Fibroblast of the conjunctiva (primary cell): ENCODE results near the gene EIF4B.

Source experiments
- DNase-seq: peaks from one replicate; pipeline ENCODE4 v3.0.0-alpha.2; 2010; ENCODE audit warnings: low read depth

Gene EIF4B

GRCh38 chr12:53044896-53045695, 38.8 kb downstream of the EIF4B start:
- no peak for DNase-seq

DNA sequence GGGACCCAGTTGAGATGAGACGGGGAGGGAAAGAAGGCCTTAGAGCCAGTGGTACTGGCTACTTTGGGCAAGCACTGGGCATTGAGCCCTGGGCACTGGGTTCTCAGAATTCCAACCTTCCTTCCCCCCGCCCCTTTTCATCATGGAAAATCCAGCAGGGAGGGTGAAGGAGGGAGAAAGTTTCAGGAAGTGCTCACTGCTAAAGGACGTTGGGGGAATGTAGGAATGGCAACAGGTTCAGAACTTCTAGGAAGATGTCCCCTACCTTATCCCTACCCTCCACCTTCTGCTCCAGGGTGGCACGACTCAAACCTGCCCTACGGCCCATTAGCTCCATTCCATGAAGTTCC, 39.4 kb downstream of the EIF4B start:
- no peak for DNase-seq

DNA sequence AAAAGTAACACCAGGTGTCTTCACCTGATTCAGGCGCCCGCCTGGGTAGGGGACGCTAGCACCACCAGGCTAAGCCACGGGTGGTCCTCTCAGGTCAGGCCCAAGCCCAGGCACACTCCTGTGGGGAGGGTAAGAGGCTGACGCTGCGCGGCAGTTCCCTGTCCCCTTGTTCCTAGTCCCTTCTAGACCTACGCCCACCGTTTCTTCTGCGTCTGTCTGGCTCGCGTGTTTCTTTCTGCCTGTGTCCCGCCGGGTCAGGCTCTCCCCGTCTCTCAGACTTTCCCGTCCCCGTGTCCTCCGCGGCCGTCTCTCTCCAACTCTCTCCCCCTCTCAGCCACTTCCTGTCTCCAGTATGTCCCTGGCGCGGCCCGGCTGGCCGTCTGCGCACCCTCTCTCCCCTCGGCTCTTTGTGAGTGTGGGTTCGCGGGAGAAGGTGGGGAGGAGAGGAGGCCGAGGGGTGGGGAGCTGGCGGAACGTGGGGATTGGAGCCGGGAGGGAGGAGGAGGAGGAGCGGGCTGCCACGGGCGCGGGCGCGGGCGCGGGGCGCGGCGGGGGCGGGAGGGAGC, 40.5 kb downstream of the EIF4B start:
- peak; percentile 75 for DNase-seq

DNA sequence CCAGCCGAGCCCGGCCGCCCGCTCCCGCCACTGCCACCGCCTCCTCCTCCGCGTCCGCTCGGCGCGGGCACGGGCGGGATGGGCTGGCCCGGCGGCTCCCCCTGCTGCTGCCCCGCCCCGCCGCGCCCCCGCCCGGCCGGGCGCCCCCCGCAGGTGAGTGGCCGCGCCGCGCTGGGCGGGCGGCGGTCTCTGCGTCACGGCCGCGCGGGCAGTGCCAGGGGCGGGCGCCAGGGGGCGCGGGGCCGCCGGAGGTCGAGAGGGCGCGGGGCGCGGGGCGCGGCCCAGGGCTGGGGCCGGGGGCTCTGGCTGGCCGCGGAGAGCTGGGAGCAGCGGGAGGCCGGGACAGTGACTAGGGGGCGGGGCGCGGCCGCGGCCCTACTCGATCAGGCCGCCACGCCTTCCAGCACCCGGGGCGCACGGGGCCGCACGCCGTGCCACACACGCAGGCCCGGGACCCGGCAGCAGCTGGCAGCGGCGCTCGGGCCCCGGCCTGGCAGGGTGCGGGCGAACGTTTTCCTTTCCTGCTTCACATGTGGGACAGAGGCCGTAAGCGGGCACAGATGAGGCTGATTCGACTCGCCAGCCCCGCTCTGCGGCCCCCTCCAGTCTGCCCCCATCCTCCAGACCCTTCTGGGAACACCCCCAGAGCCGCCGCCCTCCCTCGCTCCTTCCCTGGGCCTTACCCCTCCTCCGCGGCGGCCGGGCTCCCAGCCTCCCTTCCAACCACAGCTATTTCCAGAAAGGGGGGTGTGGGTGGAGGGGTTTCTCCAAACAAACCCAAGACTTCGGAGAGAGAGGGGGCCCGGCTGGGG, 41.2 kb downstream of the EIF4B start:
- no peak for DNase-seq

- DNase-seq: no peak
These were observed 42.0 kb downstream of the EIF4B start for GRCh38 chr12:53048033-53048779.

DNA sequence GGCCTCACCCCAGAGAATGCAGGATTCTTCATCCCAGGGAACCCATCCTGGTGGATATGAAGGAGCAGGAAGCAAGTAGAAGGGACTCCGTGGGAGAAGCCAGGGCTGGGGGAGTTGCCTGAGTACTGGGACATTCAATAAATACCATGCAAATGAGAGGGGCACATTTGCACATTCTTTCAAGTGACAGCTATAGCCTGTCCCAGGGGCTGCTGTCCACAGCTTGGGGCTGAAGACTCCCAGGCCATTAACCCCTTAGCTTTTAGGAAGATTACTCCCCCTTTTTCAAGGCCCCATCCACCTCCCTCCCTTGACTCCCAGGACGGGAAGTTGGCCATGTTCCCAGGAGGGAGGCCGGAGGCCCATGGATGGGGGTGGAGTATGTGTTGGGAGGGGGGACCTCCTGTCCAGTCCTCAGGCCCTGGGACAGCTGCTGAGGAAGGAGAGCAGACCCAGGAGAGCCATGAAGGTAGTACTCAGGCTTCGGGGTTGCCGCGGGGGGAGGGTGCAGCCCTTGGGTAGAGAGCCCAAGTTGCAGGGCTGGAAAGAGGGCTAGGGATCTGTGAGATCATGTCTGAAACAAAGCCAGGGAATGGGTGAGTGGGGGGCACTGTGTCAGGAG, 42.6 kb downstream of the EIF4B start:
- DNase-seq: no peak

- DNase-seq: no peak
These were observed 43.5 kb downstream of the EIF4B start, which contains the start of gene TNS2 for GRCh38 chr12:53049571-53050318. TNS2 (plus strand) TSS chr12:53050065; CDS start chr12:53050186, 121 bp downstream.

GRCh38 chr12:53050426-53051057, 44.3 kb downstream of the EIF4B start:
- DNase-seq: no peak

- DNase-seq: no peak
These were observed 45.0 kb downstream of the EIF4B start for GRCh38 chr12:53051058-53051880.

DNA sequence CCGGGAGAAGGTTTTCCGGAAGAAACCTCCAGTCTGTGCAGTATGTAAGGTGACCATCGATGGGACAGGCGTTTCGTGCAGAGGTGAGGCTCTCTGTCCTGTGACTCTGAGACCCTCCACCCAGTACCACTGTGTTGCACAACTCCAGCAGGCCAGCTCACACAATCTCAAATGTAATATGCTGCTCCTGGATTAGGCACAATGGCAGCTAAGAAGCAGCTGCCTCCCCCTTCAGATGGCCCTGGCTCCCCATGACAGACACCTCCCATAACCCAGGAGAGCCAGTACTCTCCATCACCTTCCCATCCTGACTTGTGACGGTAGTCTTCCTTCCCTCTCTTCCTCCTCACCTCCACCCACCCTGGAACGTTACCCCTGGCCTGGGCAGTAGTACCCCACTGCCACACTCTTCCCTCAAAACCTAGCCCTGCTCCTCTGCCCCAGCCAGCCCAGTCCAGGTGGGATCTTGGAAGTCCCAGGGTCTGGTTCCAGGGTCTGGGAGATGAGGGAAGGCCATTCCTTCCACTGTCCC, 45.7 kb downstream of the EIF4B start:
- no peak for DNase-seq

DNA sequence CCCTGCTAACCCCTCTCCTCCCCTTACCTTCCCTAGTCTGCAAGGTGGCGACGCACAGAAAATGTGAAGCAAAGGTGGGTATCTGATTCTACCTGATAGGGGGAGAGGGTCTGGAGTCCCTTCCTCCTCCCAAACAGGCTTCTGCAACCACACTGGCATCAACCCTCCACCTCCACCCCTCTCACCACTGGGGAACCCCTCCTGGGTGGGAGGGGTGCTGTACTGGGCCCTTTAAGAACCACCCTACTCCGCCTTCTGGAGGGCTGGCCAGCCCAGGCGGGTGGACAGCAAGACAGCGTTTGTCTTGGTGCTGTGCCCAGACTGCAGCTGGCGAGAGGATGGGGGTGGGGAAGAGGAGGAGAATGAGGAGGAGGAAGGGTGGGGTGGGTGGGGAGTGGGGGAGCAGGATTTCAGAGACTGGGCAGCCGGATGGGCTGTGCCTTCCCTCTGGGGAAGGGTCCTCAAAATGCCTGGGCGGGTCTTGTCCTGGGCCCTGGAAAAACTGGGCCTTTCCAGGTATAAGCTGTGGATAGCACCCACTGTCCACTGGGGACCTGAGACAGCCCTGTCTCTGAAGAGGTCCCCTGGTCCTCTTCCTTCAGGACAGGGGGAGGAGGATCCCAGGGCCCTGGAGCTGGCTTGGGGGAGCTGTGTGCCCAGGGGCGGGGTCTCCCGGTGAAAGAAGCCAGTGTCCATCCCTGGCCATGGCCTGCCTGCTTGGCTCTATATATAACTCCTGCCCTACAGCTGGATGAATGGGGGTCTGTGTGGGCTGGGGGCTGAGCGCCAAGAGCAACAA, 46.4 kb downstream of the EIF4B start:
- peak; percentile 88 for DNase-seq

DNA sequence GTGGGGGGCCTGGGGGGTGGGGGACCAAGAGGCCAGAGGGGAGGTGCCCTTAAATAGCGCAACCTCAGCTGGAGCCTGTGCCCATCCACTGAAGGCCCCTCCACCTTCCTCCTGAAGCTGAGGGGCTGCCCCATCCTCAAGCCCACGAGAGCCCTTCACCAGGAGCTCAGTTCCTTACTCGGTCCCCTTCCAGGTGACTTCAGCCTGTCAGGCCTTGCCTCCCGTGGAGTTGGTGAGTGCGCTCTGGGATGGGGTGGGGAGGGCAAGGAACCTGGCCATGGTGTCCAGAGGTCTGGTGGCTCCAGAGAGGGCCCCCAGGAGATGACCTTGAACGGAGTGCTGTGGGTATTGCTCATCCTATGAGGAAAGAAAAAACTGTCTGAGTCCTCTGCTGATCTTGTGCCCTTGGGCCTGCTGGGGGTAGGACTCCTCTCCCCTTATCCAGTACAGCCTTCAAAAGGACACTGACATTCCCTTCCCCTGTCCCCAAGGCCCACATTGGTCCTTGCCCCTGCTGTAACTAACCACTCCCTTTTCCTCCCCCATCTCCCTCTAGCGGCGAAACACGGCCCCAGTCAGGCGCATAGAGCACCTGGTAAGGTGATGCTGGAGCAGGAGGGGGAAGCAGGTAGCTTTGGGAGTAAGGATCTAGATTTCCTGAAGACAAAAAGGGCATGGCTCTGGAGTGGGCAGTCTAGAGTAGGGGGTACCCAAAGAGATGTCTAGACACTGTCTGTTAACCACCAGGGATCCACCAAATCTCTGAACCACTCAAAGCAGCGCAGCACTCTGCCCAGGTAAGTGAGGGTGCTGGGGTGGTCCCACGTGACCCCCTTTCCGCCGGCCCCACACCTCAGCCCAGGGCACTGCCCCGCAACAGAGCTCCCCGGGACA, 47.2 kb downstream of the EIF4B start:
- DNase-seq: no peak

DNA sequence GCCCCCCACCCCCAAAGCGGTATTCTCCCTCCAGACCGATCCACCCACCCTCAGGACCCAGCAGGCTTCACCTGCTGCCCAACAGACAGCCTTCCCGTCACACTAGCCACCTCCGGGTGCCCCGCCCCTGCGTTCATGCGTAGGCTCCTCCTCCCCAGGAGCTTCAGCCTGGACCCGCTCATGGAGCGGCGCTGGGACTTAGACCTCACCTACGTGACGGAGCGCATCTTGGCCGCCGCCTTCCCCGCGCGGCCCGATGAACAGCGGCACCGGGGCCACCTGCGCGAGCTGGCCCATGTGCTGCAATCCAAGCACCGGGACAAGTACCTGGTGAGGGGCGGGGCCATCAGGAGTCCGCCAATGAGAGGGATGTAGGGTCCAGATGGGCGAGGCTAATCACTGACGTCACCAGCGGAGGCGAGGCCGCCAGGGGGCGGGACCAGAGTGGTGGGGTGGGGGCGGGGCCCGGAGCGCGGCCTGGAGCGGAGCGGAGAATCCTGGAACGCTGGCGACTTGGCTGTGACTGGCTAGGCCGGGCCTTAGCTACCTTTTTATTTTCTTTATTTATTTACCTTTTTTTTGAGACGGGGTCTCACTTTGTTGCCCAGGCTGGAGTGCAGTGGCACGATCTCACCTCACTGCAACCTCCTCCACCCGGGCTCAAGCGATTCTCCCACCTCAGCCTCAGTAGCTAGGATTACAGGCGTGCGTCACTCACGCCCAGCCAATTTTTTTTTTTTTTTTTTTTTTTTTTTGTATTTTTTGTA, 48.0 kb downstream of the EIF4B start:
- DNase-seq: peak; percentile 82

DNA sequence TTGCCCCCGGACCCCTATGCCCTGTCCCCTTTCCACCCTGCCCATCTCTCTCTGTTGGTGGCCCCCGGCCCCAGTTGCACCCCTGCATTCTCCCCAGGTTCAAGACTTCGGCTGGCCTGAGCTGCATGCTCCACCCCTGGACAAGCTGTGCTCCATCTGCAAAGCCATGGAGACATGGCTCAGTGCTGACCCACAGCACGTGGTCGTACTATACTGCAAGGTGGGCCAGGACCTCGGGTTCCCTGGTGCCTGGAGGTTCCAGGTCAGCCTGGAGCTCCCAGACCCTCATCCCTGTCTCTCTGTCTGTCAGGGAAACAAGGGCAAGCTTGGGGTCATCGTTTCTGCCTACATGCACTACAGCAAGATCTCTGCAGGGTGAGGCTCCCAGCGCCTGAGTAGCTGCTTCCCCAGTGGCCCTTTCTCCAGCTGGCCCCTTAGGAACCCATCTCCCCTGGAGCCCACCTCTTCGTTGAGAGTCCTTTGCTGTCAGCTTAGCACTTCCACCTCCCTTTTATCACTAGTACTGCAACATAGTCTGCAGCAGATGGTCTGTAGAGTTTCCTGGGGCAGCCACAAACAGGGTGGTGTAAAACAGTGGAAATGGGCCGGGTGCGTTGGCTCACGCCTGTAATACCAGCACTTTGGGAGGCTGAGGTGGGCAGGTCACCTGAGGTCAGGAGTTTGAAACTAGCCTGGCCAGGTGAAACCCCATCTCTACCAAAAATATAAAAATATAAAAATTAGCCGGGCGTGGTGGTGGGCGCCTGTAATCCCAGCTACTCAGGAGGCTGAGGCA, 49.4 kb downstream of the EIF4B start:
- DNase-seq: no peak

DNA sequence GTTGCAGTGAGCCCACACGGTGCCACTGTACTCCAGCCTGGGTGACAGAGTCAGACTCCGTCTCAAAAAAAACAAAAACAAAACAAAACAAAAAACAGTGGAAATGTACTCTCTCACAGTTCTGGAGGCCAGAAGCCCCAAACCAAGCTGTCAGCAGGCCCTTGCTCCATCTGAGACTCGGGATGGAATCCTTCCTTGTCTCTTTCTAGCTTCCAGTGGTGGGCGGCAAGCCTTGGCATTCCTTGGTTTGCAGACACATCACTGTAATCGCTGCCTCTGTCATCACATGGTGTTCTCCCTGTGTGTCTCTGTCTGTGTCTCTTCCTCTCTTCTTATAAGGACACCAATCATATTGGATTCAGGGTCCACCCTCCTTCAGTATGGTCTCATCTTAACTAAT, 50.0 kb downstream of the EIF4B start:
- no peak for DNase-seq

DNA sequence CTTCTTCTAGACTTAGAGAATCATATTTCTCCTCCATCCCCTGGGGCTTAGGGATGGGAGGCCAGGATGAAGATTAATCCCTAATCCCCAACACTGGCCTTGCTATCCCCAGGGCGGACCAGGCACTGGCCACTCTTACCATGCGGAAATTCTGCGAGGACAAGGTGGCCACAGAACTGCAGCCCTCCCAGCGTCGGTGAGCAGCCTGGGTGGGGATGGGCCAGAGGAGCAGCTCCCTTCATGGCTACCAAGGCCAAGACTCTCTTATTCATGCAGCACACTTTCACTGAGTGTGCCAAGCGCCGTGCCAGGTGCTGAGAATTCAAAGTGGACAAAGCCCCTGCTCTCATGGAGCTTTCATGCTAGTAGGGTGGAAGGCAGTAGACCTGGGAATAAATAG, 50.6 kb downstream of the EIF4B start:
- DNase-seq: no peak
